Liver (tissue), 9 donors: Measurements from ENCODE around the gene MFSD11. TPM values are rescaled to one million over a fixed set of nuclear protein-coding genes. Genes with fewer than 3 reads are reported as not detected.

ENCODE experiments used
- DNase-seq: peaks from one replicate; pipeline ENCODE4 v3.0.0-alpha.2; 2017; ENCODE audit warnings: low spot score
- H3K27ac ChIP-seq, 2 donors: one replicate each; pipeline ENCODE4 v1.7.0; 2013; ENCODE audit warnings: inconsistent platforms in 2 of 2, low read length in 2 of 2, control low read depth in 1 of 2, low read depth in 1 of 2, mild to moderate bottlenecking in 1 of 2
- H3K27me3 ChIP-seq, 4 donors: one replicate each; pipeline versions ENCODE4 v1.6.1 to v1.7.0; 2013; ENCODE audit warnings: low read length in 3 of 4, inconsistent platforms in 1 of 4, mild to moderate bottlenecking in 1 of 4, moderate library complexity in 1 of 4; ENCODE audit not compliant: control insufficient read depth in 4 of 4, insufficient read depth in 4 of 4
- H3K36me3 ChIP-seq, 4 donors: one replicate each; pipeline versions ENCODE4 v1.6.1 to v1.7.0; 2013; ENCODE audit warnings: low read length in 3 of 4, mild to moderate bottlenecking in 3 of 4, low read depth in 1 of 4, moderate library complexity in 1 of 4; ENCODE audit not compliant: control insufficient read depth in 4 of 4, insufficient read depth in 3 of 4
- H3K4me1 ChIP-seq, 4 donors: one replicate each; pipeline versions ENCODE4 v1.6.1 to v1.7.0; 2013; ENCODE audit warnings: low read length in 3 of 4, mild to moderate bottlenecking in 3 of 4, moderate library complexity in 1 of 4; ENCODE audit not compliant: control insufficient read depth in 4 of 4, insufficient read depth in 4 of 4
- H3K4me3 ChIP-seq, 3 donors: one replicate each; pipeline versions ENCODE4 v1.6.1 to v1.7.0; 2013; ENCODE audit warnings: low read length in 3 of 3, control low read depth in 1 of 3, low read depth in 1 of 3, mild to moderate bottlenecking in 1 of 3
- H3K9ac ChIP-seq, 2 donors: one replicate each; pipeline ENCODE4 v1.7.0; 2013; ENCODE audit warnings: low read length in 2 of 2, mild to moderate bottlenecking in 2 of 2, moderate library complexity in 2 of 2, control low read depth in 1 of 2, low read depth in 1 of 2
- H3K9me3 ChIP-seq, 4 donors: one replicate each; pipeline versions ENCODE4 v1.6.1 to v1.7.0; 2013; ENCODE audit warnings: low read length in 3 of 4; ENCODE audit not compliant: control insufficient read depth in 4 of 4
- EGR1 ChIP-seq, 2 donors: IDR thresholded peaks; 2 replicates each; pipeline ENCODE4 v1.6.1; 2016 to 2018; ENCODE audit warnings: antibody characterized with exemption in 2 of 2, low read depth in 2 of 2
- FOXA1 ChIP-seq: IDR thresholded peaks from 2 replicates; pipeline ENCODE4 v1.6.1; 2016; ENCODE audit warnings: antibody characterized with exemption
- FOXA2 ChIP-seq: IDR thresholded peaks from 2 replicates; pipeline ENCODE4 v1.6.1; 2016; ENCODE audit warnings: antibody characterized with exemption
- GABPA ChIP-seq, 2 donors: IDR thresholded peaks in 1 of 2; conservative IDR thresholded peaks in 1 of 2; 2 replicates each; pipeline ENCODE4 v1.6.1; 2016; ENCODE audit warnings: antibody characterized with exemption in 2 of 2, mild to moderate bottlenecking in 1 of 2, moderate library complexity in 1 of 2
- HNF4A ChIP-seq, 2 donors: conservative IDR thresholded peaks; 2 replicates each; pipeline ENCODE4 v1.6.1; 2016; ENCODE audit warnings: antibody characterized with exemption in 2 of 2, mild to moderate bottlenecking in 2 of 2
- HNF4G ChIP-seq: IDR thresholded peaks from 2 replicates; pipeline ENCODE4 v1.6.1; 2016; ENCODE audit warnings: antibody characterized with exemption
- JUND ChIP-seq, 2 donors: IDR thresholded peaks; 2 replicates each; pipeline ENCODE4 v1.6.1; 2016; ENCODE audit warnings: antibody characterized with exemption in 2 of 2
- NR2F2 ChIP-seq: IDR thresholded peaks from 2 replicates; pipeline ENCODE4 v1.6.1; 2016; ENCODE audit warnings: antibody characterized with exemption
- RAD21 ChIP-seq, 2 donors: IDR thresholded peaks; 2 replicates each; pipeline ENCODE4 v1.6.1; 2016; ENCODE audit warnings: antibody characterized with exemption in 2 of 2, mild to moderate bottlenecking in 2 of 2
- RXRA ChIP-seq, 2 donors: IDR thresholded peaks; 2 replicates each; pipeline ENCODE4 v1.6.1; 2017 to 2018; ENCODE audit warnings: antibody characterized with exemption in 2 of 2, mild to moderate bottlenecking in 1 of 2
- SP1 ChIP-seq: IDR thresholded peaks from 2 replicates; pipeline ENCODE4 v1.6.1; 2018; ENCODE audit warnings: antibody characterized with exemption, mild to moderate bottlenecking
- TAF1 ChIP-seq: conservative IDR thresholded peaks from 2 replicates; pipeline ENCODE4 v1.6.1; 2016; ENCODE audit warnings: antibody characterized with exemption, mild to moderate bottlenecking
- YY1 ChIP-seq: IDR thresholded peaks from 2 replicates; pipeline ENCODE4 v1.6.1; 2016; ENCODE audit warnings: antibody characterized with exemption, mild to moderate bottlenecking
- WGBS: extraction: QIAGEN DNeasy Blood & Tissue Kit; methylation state at CpG from one replicate; pipeline ENCODE4 v1.1.7; 2013; 5-methylcytosine and 5-hydroxymethylcytosine counted together
- polyA plus RNA-seq, 2 donors: library from polyadenylated mRNA; stranded (reverse) in 1 of 2; unstranded in 1 of 2; fragments of 200-250 nt in 1 of 2; fragments of >200 nt in 1 of 2; fragmentation: Nextera tagmentation in 1 of 2; extraction: Ambion mirVana in 1 of 2; gene quantifications; one replicate each; pipeline versions ENCODE4 v1.2.1 to v1.2.3, GENCODE V29; 2013 to 2015
- total RNA-seq, 2 donors: library from RNA; depleted of rRNA; stranded (reverse); fragments of >200 nt; gene quantifications; one replicate each; pipeline ENCODE4 v1.2.3, GENCODE V29; 2014
- TF ChIP-seq, protein P1 (sequence below): IDR thresholded peaks from 2 replicates; pipeline ENCODE4 v1.6.1; 2016; ENCODE audit warnings: antibody characterized with exemption, mild to moderate bottlenecking
- TF ChIP-seq, protein P2 (sequence below): IDR thresholded peaks from 2 replicates; pipeline ENCODE4 v1.6.1; 2016; ENCODE audit warnings: antibody characterized with exemption
- TF ChIP-seq, protein P3 (sequence below): IDR thresholded peaks from 2 replicates; pipeline ENCODE4 v1.6.1; 2016; ENCODE audit warnings: antibody characterized with exemption
- TF ChIP-seq, protein P4 (sequence below): fragments of 150-350 bp; IDR thresholded peaks from 2 replicates; pipeline ENCODE4 v1.5.1; 2017; ENCODE audit warnings: improper control_type of control experiment, low read depth, low read length; ENCODE audit not compliant: missing input control
- TF ChIP-seq, protein P5 (sequence below): IDR thresholded peaks from 2 replicates; pipeline ENCODE4 v1.6.1; 2016; ENCODE audit warnings: antibody characterized with exemption
- donor health status: healthy.
- donor health status: healthy.
- donor health status: healthy.
- donor health status: healthy.
- donor health status: healthy.

The MFSD11 gene
- total and polyA plus RNA-seq, 4 donors: 8.6 to 26.9 (median 17.5) TPM

DNA sequence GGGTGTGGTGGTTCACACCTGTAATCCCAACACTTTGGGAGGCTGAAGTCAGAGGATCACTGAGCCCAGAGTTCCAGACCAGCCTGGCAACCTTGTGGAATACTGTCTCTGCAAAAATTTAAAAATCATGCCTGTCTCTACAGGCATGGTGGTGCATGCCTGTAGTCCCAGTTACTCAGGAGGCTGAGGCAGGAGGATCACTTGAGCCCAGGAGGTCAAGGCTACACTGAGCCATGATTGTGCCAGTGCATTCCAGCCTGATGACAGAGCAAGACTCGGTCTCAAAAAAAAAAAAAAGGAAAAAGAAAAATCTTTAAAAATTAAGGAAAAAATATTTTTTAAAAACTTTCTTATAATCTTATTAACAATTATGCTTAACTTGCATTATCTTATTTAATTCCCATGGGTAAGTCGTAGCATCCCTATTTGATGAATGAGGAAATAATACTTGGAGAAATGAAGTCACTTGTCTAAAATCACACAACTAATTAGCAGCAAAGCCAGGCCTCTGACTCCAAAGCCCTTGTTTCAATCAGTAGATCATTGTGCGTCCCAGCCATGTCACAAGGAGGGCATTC, 13.6 kb downstream of the MFSD11 start:
- Histone ChIP-seq H3K9ac (no peak overlapping the region), H3K27ac (no peak overlapping the region), H3K36me3 (peaks cover 3 to 11% (median 8%) of the 10 kb centered on the region in 4 donors), H3K9me3 (no peaks in the 10 kb centered on the region), H3K4me1 (no peaks in the 10 kb centered on the region), H3K4me3 (no peak overlapping the region), H3K27me3 (no peaks in the 10 kb centered on the region)
- TF ChIP-seq, protein P1, sequence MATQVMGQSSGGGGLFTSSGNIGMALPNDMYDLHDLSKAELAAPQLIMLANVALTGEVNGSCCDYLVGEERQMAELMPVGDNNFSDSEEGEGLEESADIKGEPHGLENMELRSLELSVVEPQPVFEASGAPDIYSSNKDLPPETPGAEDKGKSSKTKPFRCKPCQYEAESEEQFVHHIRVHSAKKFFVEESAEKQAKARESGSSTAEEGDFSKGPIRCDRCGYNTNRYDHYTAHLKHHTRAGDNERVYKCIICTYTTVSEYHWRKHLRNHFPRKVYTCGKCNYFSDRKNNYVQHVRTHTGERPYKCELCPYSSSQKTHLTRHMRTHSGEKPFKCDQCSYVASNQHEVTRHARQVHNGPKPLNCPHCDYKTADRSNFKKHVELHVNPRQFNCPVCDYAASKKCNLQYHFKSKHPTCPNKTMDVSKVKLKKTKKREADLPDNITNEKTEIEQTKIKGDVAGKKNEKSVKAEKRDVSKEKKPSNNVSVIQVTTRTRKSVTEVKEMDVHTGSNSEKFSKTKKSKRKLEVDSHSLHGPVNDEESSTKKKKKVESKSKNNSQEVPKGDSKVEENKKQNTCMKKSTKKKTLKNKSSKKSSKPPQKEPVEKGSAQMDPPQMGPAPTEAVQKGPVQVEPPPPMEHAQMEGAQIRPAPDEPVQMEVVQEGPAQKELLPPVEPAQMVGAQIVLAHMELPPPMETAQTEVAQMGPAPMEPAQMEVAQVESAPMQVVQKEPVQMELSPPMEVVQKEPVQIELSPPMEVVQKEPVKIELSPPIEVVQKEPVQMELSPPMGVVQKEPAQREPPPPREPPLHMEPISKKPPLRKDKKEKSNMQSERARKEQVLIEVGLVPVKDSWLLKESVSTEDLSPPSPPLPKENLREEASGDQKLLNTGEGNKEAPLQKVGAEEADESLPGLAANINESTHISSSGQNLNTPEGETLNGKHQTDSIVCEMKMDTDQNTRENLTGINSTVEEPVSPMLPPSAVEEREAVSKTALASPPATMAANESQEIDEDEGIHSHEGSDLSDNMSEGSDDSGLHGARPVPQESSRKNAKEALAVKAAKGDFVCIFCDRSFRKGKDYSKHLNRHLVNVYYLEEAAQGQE: no peak
- TF ChIP-seq, protein P2, sequence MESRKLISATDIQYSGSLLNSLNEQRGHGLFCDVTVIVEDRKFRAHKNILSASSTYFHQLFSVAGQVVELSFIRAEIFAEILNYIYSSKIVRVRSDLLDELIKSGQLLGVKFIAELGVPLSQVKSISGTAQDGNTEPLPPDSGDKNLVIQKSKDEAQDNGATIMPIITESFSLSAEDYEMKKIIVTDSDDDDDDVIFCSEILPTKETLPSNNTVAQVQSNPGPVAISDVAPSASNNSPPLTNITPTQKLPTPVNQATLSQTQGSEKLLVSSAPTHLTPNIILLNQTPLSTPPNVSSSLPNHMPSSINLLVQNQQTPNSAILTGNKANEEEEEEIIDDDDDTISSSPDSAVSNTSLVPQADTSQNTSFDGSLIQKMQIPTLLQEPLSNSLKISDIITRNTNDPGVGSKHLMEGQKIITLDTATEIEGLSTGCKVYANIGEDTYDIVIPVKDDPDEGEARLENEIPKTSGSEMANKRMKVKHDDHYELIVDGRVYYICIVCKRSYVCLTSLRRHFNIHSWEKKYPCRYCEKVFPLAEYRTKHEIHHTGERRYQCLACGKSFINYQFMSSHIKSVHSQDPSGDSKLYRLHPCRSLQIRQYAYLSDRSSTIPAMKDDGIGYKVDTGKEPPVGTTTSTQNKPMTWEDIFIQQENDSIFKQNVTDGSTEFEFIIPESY: no peak
- TF ChIP-seq YY1 (no peak), SP1 (no peak), RAD21 (IDR thresholded peaks at IDR 0.05) (no peak), FOXA1 (no peak), RXRA (IDR thresholded peaks at IDR 0.05) (no peak), GABPA (IDR thresholded peaks at IDR 0.05 in 1 of 2, conservative IDR thresholded peaks at IDR 0.05 in 1 of 2) (no peak), JUND (IDR thresholded peaks at IDR 0.05) (no peak), EGR1 (IDR thresholded peaks at IDR 0.05; ENCODE audit: low read depth in 2 of 2) (no peak), TAF1 (no peak), HNF4A (conservative IDR thresholded peaks at IDR 0.05) (no peak)
- TF ChIP-seq, protein P3, sequence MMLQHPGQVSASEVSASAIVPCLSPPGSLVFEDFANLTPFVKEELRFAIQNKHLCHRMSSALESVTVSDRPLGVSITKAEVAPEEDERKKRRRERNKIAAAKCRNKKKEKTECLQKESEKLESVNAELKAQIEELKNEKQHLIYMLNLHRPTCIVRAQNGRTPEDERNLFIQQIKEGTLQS: no peak
- TF ChIP-seq, protein P4, sequence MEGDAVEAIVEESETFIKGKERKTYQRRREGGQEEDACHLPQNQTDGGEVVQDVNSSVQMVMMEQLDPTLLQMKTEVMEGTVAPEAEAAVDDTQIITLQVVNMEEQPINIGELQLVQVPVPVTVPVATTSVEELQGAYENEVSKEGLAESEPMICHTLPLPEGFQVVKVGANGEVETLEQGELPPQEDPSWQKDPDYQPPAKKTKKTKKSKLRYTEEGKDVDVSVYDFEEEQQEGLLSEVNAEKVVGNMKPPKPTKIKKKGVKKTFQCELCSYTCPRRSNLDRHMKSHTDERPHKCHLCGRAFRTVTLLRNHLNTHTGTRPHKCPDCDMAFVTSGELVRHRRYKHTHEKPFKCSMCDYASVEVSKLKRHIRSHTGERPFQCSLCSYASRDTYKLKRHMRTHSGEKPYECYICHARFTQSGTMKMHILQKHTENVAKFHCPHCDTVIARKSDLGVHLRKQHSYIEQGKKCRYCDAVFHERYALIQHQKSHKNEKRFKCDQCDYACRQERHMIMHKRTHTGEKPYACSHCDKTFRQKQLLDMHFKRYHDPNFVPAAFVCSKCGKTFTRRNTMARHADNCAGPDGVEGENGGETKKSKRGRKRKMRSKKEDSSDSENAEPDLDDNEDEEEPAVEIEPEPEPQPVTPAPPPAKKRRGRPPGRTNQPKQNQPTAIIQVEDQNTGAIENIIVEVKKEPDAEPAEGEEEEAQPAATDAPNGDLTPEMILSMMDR: no peak
- no peak for DNase-seq
- WGBS: over 99% methylated on average over 3 of the region's 3 CpGs

DNA sequence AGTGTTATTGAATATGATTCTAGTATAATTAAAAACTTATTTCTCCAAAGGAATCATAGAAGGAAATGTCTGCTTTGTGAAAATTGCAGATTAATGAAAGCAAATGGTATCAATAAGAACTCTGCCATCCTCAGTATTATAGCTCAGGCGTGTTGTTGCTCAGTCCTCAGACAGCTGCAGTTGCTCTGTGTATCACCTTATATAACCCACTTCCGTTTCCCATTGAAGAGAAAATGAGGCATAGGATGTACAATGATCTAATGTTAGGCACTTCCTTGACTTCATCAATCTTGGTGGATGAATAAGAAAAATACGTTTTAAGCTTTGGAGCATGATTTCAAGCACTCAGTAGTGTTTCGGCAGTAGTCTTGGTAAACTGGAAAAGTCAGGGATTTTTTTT, 14.1 kb downstream of the MFSD11 start:
- Histone ChIP-seq H3K36me3 (peaks cover 5 to 11% (median 7%) of the 10 kb centered on the region in 4 donors), H3K4me1 (no peaks in the 10 kb centered on the region), H3K4me3 (no peak overlapping the region), H3K9ac (no peak overlapping the region), H3K27me3 (no peaks in the 10 kb centered on the region), H3K27ac (no peak overlapping the region), H3K9me3 (no peaks in the 10 kb centered on the region)
- no peak for DNase-seq
- 84% methylated on average over 4 of the region's 4 CpGs for WGBS
- TF ChIP-seq TAF1 (no peak), RXRA (IDR thresholded peaks at IDR 0.05) (no peak), NR2F2 (no peak), GABPA (IDR thresholded peaks at IDR 0.05 in 1 of 2, conservative IDR thresholded peaks at IDR 0.05 in 1 of 2) (no peak), HNF4G (no peak), FOXA1 (no peak), FOXA2 (no peak), JUND (IDR thresholded peaks at IDR 0.05) (no peak)
- TF ChIP-seq, protein P5, sequence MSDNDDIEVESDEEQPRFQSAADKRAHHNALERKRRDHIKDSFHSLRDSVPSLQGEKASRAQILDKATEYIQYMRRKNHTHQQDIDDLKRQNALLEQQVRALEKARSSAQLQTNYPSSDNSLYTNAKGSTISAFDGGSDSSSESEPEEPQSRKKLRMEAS: no peak
- TF ChIP-seq, protein P1: no peak
- TF ChIP-seq, protein P3: no peak
